ENCODE results near the gene ARMC2.
"Not testable (repeated sequence)": the region's sequence is repeated elsewhere in the genome, so short reads cannot be mapped to it uniquely, and the experiment has no call there.

Gene ARMC2

DNA sequence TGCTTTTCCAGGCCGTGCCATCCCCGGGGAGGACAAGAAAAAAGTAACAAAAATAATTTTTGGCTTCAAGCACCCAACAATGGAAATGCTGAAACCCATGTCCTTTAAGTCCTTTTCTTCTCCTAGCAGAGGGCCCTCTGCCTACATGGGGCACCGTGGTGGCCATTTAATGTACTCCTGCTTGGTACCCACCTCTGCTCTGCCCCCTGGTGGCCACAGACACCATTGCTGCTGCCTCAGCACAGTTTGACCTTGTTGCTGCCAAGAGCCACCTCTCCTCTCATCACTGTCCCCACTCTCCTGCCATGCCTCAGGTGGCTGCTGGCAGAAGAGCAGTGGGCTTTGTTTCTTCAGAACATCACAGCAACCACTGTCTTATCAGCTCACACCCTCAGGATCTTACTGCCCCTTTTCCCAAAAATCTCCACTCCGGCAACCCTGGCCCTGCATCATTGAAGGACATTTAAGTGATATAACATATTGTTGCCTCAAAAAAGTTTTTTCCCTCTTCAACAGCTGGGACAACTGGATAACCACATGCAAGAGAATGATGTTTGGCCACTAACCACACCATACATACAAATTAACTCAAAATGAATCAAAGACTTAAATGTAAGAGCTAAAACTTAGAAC, 12.9 kb upstream of the ARMC2 start:
- peak; percentile 63 to 73 (median 69) for DNase-seq

DNA sequence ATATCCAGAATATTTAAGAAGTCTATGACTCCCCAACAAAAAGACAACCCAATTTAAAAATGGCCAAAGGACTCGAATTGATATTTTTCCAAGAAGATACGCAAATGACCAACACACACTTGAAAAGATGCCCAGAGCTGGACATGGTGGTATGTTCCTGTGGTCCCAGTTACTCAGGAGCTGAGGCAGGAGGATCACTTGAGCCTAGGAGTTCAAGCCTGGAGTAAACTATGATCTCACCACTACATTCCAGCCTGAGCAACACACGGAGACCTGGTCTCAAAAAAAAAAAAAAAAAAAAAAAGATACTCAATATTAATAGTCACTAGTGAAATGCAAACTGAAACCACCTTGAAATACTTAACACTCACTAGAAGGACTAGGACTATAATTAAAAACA, 12.2 kb upstream of the ARMC2 start:
- no peak for DNase-seq

- DNase-seq, result no peak
Measured at GRCh38 chr6:108837236-108837971, 10.8 kb upstream of the ARMC2 start.

DNA sequence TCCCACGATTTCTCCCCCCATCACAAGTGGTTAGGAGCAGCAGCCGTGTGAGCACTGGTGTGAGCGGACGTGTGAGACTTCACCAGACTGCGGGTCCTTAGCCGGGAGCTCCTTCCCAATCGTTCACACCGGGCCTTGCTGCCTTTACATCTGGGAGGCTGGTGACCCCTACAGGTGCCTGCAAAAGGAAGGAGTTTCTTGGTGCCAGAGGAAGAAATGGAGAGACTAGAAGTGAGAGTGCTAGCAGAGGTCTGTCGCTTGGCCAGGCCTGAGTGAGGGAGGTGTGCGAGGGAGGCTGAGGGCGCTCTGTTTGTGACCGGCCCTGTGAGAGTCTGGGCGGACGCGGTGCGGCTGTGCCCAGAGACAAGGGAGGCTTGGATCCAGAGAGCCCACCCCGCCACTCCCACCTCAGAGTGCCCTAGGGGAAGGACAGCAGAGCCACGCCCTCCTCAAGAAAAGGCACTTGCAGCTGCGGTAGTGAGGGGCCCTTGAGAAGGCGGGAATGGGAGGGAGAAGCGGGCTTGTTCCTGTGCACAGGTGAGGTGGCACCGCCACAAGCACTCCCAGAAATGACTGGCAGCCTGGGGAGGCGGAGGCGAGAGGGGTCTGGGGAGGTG, 10.0 kb upstream of the ARMC2 start:
- no peak for DNase-seq

GRCh38 chr6:108839083-108839642, 9.1 kb upstream of the ARMC2 start:
- DNase-seq, result no peak

DNA sequence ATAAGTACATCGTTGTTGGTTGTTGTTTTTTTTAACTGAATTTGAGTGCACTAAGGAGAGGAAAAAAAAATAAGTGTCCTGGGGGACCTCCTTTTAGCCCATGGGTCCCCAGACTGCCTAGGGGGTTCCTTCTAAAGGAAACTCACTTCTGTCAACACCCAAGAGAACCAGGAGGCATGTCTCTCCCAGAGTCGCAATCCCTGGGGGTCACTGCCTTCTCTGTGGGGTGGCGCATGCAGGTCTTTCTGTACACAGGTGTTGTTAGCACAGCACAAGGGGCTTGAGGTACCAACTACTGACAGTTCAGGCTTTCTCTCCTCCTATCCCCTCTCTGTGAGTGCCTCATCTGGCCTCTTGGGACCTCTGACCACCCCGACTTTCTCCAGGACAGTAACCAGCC, 7.3 kb upstream of the ARMC2 start:
- DNase-seq, result no peak

GRCh38 chr6:108841377-108841855, 6.8 kb upstream of the ARMC2 start:
- no peak for DNase-seq

GRCh38 chr6:108844135-108844534, 4.1 kb upstream of the ARMC2 start:
- no peak for DNase-seq

DNA sequence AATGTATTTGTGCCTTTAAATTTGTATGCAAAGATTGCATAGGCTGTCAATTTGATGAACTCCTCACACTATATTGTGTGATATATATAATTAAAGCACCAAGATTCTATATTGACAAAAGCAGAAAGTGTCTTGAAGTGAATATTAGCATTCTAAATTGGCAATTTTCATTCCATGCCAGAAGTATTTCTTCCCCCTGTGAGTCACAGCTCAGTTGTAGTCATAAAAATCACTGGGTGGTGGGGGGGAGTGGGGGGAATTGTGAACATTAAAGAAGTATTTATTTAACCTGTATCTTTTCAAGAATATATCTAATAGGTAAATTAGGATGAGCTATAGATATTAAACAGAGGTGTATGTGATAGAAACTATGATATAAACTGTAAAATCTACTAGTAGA, 3.1 kb upstream of the ARMC2 start:
- DNase-seq, result no peak

DNA sequence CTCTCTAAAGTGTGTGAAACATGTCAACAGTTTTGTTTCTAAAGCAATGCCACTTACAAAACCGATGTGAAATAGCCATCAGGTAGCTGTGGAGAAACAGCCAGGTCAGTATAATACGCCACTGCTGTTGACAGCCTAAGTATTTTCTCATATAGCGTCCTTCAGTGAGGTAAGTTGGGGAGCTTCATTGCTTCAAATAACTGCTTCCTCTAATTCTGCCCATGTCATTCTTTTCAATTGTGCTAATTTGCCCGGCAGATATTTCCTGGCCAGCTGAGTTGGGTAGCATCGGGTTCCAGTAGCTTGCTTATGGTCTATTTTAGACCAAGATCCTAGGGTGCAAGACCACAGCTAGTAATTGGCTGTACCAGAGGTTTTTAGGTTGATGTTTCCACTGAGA, 2.1 kb upstream of the ARMC2 start:
- DNase-seq, result no peak

- no peak for DNase-seq
Measured at GRCh38 chr6:108846628-108847027, 1.6 kb upstream of the ARMC2 start.

GRCh38 chr6:108847738-108848115, 495 bp upstream of the ARMC2 start:
- no peak for DNase-seq

DNA sequence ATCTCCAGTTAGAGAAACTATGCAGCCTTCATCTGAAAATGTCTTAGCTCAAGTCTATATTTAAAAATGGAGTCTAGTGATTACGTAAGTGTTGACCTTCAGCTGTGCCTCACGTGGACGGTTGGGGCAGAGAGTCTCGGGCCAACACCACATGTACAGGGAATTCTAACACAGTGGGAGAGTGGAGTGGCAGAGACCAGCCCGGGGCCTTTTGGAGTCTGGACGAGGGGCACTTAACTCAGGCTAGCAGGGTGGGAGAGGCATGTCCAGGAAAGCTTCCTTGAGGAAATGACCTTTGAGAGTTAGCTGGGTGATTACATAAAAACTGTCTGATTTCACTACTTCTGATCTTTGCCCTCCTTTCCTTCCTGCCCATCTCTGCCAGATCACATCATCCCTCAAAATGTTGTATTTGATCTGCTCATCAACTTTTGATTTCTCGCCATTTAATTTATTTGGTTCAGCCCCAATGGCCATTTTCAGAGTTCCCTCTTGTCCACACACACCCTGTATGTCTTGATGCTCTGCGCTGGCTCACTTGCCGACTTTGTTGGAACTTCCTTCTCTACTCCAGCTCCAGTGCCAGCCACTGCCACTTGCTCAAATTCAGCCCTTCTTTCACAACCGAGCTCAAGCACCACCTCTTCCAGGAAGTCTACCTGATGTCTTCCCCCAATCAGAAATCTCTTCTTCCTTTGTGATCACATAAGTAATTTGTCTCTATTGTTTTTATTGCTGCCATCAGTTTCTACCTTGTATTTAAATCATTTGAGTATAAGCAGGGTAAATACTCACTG, 2.6 kb downstream of the ARMC2 start:
- no peak for DNase-seq

DNA sequence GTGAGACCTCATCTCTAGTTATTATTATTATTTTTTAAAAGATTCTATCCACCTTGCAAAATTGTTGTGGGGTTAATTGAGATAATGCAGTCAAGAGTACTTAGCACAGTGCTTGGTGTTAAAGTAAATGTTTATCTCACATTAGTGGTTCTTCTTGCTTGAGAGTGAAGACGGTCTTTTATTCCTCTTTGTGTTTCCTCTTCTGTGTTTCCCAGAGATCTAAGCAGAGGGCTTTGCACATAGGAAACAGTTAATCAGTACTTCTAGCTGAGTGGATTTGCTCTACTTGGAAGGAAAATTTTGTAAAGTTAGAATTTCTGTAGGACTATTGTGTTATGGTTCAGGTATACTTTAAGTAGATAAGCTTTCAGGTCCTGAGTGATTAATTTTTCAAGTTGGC, 3.5 kb downstream of the ARMC2 start:
- DNase-seq, result no peak

- no peak for DNase-seq
Measured at GRCh38 chr6:108853077-108853476, 4.9 kb downstream of the ARMC2 start.

DNA sequence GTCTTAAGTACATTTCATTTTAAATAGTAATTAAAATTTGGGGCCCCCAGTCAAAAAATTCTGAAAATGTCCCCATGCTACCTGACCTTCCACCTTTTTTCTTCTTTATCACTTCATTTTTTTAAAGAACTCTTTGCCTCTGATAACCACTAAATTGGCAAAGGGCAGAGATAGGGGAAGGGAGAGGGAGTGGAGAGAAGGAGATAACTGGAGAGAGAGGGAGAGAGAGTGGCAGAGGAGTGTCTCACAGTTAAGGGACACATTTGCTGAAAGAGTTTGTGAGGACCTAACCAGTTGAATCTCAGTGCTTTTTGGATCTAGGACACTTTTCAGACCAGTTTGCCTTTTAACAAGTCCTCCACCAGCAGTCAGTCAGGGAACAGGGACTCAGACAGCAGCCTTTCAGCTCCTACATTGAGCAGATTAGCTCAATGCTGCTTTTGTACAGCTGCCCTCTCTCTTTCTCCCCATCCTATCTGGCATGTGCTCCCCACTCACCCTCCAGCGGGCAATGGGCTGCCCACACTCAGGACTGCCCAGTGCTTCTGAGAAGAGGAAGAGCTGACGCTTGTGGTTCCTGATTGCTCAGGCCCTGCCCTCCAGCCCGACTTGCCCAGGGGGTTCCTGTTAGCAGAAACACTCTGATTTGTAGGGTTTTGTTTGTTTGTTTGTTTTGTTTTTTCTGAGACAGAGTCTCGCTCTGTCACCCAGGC, 14.4 kb downstream of the ARMC2 start:
- DNase-seq, result no peak

- not testable (repeated sequence) for DNase-seq
Measured at GRCh38 chr6:108865751-108866286, 17.6 kb downstream of the ARMC2 start.

GRCh38 chr6:108866798-108867197, 18.6 kb downstream of the ARMC2 start:
- no peak for DNase-seq

- no peak for DNase-seq
Measured at GRCh38 chr6:108868647-108869046, 20.4 kb downstream of the ARMC2 start.

- DNase-seq, result no peak
Measured at GRCh38 chr6:108869876-108870275, 21.7 kb downstream of the ARMC2 start.

DNA sequence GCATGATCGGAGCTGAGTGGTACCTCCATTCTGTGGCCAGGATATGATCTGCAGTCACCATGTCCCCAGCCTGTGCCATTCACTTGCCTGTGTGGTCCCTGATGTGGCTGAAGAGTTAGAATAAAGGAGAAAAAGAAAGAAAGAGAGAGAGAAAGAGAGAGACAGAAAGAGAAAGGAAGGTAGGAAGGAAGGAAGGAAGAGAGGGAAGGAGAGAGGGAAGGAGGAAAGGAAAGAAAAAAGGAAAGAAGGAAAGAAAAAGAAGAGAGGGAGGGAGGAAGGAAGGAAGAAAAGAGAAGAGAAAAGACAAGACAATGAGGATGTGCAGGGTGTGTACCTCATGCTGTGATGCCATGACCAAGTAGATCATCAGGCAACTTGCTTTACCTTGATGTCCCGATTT, 22.1 kb downstream of the ARMC2 start:
- DNase-seq, result no peak

- peak in 2 of 4 experiments; percentile 11 to 12 for DNase-seq
Measured at GRCh38 chr6:108872141-108872557, 23.9 kb downstream of the ARMC2 start.

All from activated CD4-positive, CD25-positive, alpha-beta regulatory T cell (primary cell).